C4-2B (cell line): Measurements from ENCODE around the gene PNPLA7.
A peak's percentile ranks its signal among the peaks of the same experiment; 100 is the strongest.
"Not testable (repeated sequence)": the region's sequence is repeated elsewhere in the genome, so short reads cannot be mapped to it uniquely, and the experiment has no call there.

Experiments
- H3K27ac ChIP-seq: fragments of 450-650 bp; 2 replicates; pipeline ENCODE4 v1.5.1; 2017
- ZFX ChIP-seq: fragments of 450-650 bp; IDR thresholded peaks from 2 replicates; pipeline ENCODE4 v1.6.1; 2017
- TF ChIP-seq, protein P1 (sequence below): fragments of 450-650 bp; conservative IDR thresholded peaks from 2 replicates; pipeline ENCODE4 v1.5.1; 2017; ENCODE audit warnings: mild to moderate bottlenecking

PNPLA7 gene

DNA sequence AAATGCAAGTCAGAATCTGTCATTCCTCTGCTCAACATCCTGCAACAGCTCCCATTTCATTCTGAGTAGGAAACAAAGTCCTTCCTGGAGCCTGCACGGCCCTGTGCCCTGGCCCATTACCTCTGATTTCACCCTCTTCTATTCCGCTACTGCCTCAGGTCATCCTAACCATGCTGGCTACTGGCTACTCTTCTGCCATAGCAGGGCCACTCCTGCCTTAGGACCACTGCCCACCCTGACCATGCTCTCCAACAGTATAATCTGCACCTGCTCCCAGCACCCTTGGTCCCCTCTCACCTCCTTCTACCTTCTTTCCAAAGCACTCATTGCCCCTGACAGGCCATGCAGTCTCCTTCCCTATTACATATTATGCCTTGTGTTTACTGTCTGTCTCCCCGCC lies 20.4 kb upstream of the PNPLA7 start:
- H3K27ac ChIP-seq = no peak overlapping the region
- TF ChIP-seq, protein P1, sequence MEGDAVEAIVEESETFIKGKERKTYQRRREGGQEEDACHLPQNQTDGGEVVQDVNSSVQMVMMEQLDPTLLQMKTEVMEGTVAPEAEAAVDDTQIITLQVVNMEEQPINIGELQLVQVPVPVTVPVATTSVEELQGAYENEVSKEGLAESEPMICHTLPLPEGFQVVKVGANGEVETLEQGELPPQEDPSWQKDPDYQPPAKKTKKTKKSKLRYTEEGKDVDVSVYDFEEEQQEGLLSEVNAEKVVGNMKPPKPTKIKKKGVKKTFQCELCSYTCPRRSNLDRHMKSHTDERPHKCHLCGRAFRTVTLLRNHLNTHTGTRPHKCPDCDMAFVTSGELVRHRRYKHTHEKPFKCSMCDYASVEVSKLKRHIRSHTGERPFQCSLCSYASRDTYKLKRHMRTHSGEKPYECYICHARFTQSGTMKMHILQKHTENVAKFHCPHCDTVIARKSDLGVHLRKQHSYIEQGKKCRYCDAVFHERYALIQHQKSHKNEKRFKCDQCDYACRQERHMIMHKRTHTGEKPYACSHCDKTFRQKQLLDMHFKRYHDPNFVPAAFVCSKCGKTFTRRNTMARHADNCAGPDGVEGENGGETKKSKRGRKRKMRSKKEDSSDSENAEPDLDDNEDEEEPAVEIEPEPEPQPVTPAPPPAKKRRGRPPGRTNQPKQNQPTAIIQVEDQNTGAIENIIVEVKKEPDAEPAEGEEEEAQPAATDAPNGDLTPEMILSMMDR = no peak
- TF ChIP-seq ZFX = no peak

DNA sequence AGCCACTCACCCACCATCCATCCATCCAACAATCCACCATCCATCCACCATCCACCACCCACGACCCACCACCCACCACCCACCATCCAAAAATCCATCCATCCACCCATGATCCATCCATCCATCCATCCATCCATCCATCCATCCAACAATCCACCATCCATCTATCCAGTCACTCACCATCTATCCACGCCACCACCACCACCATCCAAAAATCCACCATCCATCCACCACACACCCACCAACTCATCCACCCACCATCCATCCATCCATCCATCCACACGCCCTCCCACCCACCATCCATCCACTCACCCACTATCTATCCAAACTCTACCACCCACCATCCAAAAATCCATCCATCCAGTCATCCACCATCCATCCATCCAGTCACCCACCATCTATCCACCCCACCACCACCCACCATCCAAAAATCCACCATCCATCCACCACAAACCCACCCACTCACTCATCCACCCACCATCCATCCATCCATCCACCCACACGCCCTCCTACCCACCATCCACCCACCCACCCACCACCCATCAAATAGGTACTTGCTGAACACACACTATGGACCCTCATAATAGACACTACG lies 19.5 kb upstream of the PNPLA7 start:
- H3K27ac ChIP-seq = no peak overlapping the region
- TF ChIP-seq ZFX = no peak
- TF ChIP-seq, protein P1 = no peak

DNA sequence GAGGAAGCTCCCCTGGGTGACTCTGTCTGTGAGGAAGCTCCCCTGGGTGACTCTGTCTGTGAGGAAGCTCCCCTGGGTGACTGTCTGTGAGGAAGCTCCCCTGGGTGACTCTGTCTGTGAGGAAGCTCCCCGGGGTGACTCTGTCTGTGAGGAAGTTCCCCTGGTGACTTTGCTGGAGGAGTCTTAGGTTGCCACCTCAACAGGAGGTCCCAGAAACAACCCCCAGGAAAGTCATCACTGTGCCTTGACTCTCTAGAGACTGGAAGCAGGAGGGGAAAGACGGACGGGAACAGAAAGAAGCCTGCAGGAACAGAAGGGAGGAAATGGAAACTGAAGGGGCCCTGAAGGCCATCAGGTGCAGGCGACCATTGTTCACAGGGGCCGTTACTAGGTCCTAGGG lies 18.2 kb upstream of the PNPLA7 start:
- not testable (repeated sequence) for H3K27ac ChIP-seq

DNA sequence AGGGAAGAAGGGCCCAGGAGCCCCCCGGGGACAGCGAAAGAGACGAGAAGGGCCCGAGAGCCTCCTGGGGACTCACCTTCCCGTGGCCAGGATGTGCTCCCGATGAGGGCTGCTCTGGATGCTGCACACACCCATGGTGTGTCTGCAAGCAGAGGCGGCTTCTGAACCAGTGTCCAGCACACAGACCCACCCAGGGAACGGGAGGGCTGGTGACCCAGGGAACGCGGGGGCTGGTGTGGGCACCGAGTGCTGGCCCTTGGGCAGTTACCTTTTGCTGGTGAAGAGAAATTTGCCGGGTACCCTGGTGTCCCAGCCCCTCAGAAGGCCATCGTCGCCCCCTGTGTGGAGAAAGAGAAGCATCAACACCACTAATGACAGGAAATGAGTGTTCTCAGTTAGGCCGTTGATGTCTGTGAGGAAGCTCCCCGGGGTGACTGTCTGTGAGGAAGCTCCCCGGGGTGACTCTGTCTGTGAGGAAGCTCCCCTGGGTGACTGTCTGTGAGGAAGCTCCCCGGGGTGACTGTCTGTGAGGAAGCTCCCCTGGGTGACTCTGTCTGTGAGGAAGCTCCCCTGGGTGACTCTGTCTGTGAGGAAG lies 14.7 kb upstream of the PNPLA7 start:
- TF ChIP-seq, protein P1 = no peak
- no peak for TF ChIP-seq ZFX
- H3K27ac ChIP-seq = no peak overlapping the region

DNA sequence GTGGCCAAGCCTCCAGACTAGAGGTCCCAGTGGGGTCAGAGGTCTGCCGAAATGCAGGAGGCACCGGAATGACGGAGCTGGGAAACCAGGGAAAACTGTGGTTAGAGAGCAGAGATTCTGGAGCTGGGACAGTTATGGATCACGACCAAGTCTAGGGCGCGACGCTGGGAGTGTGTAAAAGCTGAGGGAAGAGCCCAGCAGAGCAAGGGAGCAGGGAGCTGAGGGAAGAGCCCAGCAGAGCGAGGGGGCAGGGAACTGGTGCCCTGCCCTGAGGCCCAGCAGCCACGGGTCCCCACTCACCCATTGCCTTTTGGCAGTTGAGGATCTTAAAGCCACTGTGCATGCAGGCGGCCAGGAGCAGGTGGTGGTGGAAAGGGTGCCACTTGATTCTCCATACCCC lies 13.9 kb upstream of the PNPLA7 start:
- TF ChIP-seq, protein P1 = no peak
- TF ChIP-seq ZFX = no peak

DNA sequence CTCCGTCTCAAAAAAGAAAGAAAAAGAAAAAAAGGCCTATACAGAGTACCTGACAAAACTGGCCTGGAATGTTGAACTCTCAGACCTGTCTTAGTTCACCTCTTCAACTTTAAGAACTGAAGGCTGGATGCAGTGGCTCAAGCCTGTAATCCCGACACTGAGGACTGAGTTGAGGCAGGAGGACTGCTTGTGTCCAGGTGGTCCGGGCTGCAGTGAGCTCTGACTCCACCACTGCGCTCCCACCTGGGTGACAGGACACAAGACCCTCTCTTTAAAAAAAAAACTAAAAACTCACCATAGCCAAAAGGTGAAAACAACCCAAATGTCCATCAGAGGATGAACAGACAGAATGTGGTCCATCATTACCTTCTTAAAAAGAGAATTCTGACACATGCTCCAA lies 7.9 kb upstream of the PNPLA7 start:
- TF ChIP-seq, protein P1 = no peak
- no peak for TF ChIP-seq ZFX
- no peak overlapping the region for H3K27ac ChIP-seq

More for the DNA sequence above, 13.9 kb upstream of the PNPLA7 start:
- no peak overlapping the region for H3K27ac ChIP-seq

DNA sequence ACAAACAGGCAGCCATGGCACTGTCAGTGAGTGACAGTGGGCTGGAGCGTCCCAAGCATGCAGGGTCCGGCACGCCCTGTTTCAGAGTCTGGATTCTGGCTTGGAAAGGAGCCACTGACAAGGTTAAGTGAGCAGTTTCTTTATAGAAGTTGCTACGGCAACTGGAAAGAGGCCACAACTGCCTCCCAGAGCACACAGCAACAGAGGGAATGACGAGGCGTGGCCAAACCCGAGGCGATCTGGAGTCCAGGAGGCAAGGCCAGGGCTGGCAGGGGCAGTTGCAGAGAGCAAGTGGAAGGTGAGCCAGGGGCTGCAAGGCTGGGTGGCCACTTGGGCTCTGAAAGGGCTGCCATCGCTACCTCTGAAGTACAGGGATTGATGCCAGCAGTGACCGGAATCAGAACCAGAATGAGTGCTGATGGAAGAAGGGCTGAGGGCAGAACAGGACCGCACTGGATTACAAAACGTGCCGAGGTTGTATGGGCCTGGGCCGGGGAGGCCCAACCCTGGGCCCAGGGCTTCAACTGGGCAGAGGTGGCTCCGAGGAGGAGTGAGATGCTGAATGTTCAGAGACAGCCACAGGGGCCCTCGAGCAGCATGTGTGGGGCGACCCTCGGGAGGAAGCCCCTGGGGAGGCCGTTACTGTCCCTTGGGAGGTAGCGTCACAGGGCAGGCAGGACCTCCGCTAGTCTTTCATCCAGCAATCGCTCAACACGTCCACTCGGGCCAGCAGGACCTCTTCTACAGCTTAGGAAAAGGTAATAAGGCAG lies 6.1 kb upstream of the PNPLA7 start:
- peak overlapping the region; percentile 39 for H3K27ac ChIP-seq
- TF ChIP-seq, protein P1 = no peak
- TF ChIP-seq ZFX = no peak
